GM12878 (cell line): ENCODE results near the gene SH2D2A. TPM values are rescaled to one million over a fixed set of nuclear protein-coding genes. Genes with fewer than 3 reads are reported as not detected.

Experiments used
- ATAC-seq: fragments of 200-7000 bp; cut with Tn5 transposase; 3 replicates; pipeline ENCODE4 v1.9.1; 2020; ENCODE audit warnings: mild to moderate bottlenecking, moderate library complexity
- BruUV-seq: library from RNA; stranded (reverse); fragments of 400-500 nt; replicated peaks from 2 replicates; lab custom pipeline; 2021; lab: Mats Ljungman, UMichigan
- CTCF ChIA-PET: fragments of 300-600 bp; sonication (Branson Sonifier 250); formaldehyde crosslinking; extraction: SDS; loops from one replicate; lab custom pipeline; 2021; ENCODE audit warnings: inconsistent platforms; lab: Yijun Ruan, JAX
- POLR2A ChIA-PET: fragments of 350-600 bp; formaldehyde crosslinking; extraction: SDS; loops from one replicate; lab custom pipeline; 2021; ENCODE audit warnings: inconsistent platforms; lab: Charles Lee
- RAD21 ChIA-PET: fragments of 300-600 bp; sonication (Branson Sonifier 250); formaldehyde crosslinking; loops from one replicate; lab custom pipeline; 2023; ENCODE audit warnings: antibody characterized with exemption; ENCODE audit not compliant: unreplicated experiment; lab: Charles Lee
- SMC1A ChIA-PET: fragments of 300-600 bp; sonication (Branson Sonifier 250); formaldehyde crosslinking; loops from one replicate; lab custom pipeline; 2023; ENCODE audit not compliant: unreplicated experiment, uncharacterized antibody; lab: Charles Lee
- DNase-seq: peaks from one replicate; pipeline ENCODE4 v3.0.0-alpha.2; 2011; ENCODE audit warnings: low read depth, low spot score
- FAIRE-seq: peaks from 3 replicates; lab custom pipeline; 2011; peaks lifted over from hg19 to GRCh38; lab: Jason Lieb, UNC
- H2AFZ ChIP-seq: 2 replicates; pipeline ENCODE4 v1.6.0; 2011; ENCODE audit warnings: low read depth, low read length, control low read depth; ENCODE audit not compliant: control insufficient read depth
- H3K27ac ChIP-seq: 2 replicates; pipeline ENCODE4 v1.5.1; 2011; ENCODE audit warnings: control low read depth; ENCODE audit not compliant: control insufficient read depth, insufficient read depth
- H3K27me3 ChIP-seq, 2 experiments: replicated peaks in 1 of 2; 2 replicates each; pipeline versions ENCODE4 v1.6.0 to v1.6.1; 2011; ENCODE audit warnings: low read length in 1 of 2; ENCODE audit not compliant: control insufficient read depth in 2 of 2, insufficient read depth in 2 of 2
- H3K36me3 ChIP-seq, 2 experiments: 2 replicates each; pipeline ENCODE4 v1.5.1; 2011; ENCODE audit warnings: low read length in 1 of 2; ENCODE audit not compliant: control insufficient read depth in 2 of 2, insufficient read depth in 2 of 2
- H3K4me1 ChIP-seq: 2 replicates; pipeline ENCODE4 v1.6.1; 2011; ENCODE audit warnings: mild to moderate bottlenecking, low read length, moderate library complexity, mixed read lengths; ENCODE audit not compliant: control insufficient read depth, insufficient read depth
- H3K4me2 ChIP-seq: 2 replicates; pipeline ENCODE4 v1.6.0; 2011; ENCODE audit warnings: control low read depth; ENCODE audit not compliant: control insufficient read depth, insufficient read depth
- H3K4me3 ChIP-seq: fragments of 200-600 bp; sonication (generic); 2 replicates; pipeline ENCODE4 v1.5.1; 2016
- H3K79me2 ChIP-seq: 2 replicates; pipeline ENCODE4 v1.6.0; 2011; ENCODE audit warnings: low read length; ENCODE audit not compliant: control insufficient read depth, insufficient read depth
- H3K9ac ChIP-seq: 2 replicates; pipeline ENCODE4 v1.8.0; 2011; ENCODE audit warnings: low read length, control low read depth, mixed read lengths; ENCODE audit not compliant: control insufficient read depth, insufficient read depth
- H3K9me3 ChIP-seq: replicated peaks from 3 replicates; pipeline ENCODE4 v1.5.1; 2011; ENCODE audit warnings: mild to moderate bottlenecking, low read length; ENCODE audit not compliant: control insufficient read depth, insufficient read depth
- H4K20me1 ChIP-seq: 2 replicates; pipeline ENCODE4 v1.6.0; 2011; ENCODE audit not compliant: control insufficient read depth, insufficient read depth
- BHLHE40 ChIP-seq, 2 experiments: fragments of 450-650 bp in 1 of 2; IDR thresholded peaks; 2 replicates each; pipeline ENCODE4 v1.6.1; 2011 to 2017; ENCODE audit warnings: low read depth in 2 of 2, borderline replicate concordance in 1 of 2, improper control_type of control experiment in 1 of 2, low read length in 1 of 2, mild to moderate bottlenecking in 1 of 2
- CBFB ChIP-seq: IDR thresholded peaks from 2 replicates; pipeline ENCODE4 v1.6.1; 2016; ENCODE audit warnings: antibody characterized with exemption, low read depth
- CEBPZ ChIP-seq: fragments of 150-350 bp; IDR thresholded peaks from 2 replicates; pipeline ENCODE4 v1.6.1; 2016; ENCODE audit warnings: low read depth, low read length
- FOS ChIP-seq: IDR thresholded peaks from 3 replicates; pipeline ENCODE4 v1.6.1; 2011; ENCODE audit warnings: borderline replicate concordance; ENCODE audit not compliant: insufficient read length; ENCODE audit errors: extremely low read depth
- HDAC2 ChIP-seq: fragments of 200-600 bp; sonication (generic); IDR thresholded peaks from 2 replicates; pipeline ENCODE4 v1.6.1; 2017
- HSF1 ChIP-seq: fragments of 150-350 bp; IDR thresholded peaks from 2 replicates; pipeline ENCODE4 v1.6.1; 2014; ENCODE audit warnings: mild to moderate bottlenecking, low read depth, low read length
- LARP7 ChIP-seq: fragments of 450-650 bp; IDR thresholded peaks from 2 replicates; pipeline ENCODE4 v1.6.1; 2017; ENCODE audit warnings: mild to moderate bottlenecking
- MYC ChIP-seq: IDR thresholded peaks from 2 replicates; pipeline ENCODE4 v1.6.1; 2011; ENCODE audit warnings: mild to moderate bottlenecking, low read length, moderate library complexity, inconsistent platforms; ENCODE audit not compliant: insufficient read depth, insufficient replicate concordance, insufficient read length, severe bottlenecking
- NFIC ChIP-seq: IDR thresholded peaks from 2 replicates; pipeline ENCODE4 v1.6.1; 2012; ENCODE audit warnings: low read depth, mild to moderate bottlenecking, inconsistent platforms, low read length, moderate library complexity
- PAX8 ChIP-seq: fragments of 450-650 bp; IDR thresholded peaks from 2 replicates; pipeline ENCODE4 v1.6.1; 2017; ENCODE audit warnings: mild to moderate bottlenecking, moderate library complexity
- SUZ12 ChIP-seq: fragments of 200-600 bp; sonication (generic); IDR thresholded peaks from one replicate; pipeline ENCODE4 v1.6.1; 2018; ENCODE audit warnings: antibody characterized with exemption, mild to moderate bottlenecking; ENCODE audit not compliant: unreplicated experiment
- ZNF24 ChIP-seq: fragments of 450-650 bp; IDR thresholded peaks from 2 replicates; pipeline ENCODE4 v1.6.1; 2017; ENCODE audit warnings: antibody characterized with exemption, mild to moderate bottlenecking
- ZZZ3 ChIP-seq: IDR thresholded peaks from 2 replicates; pipeline ENCODE4 v1.6.1; 2011; ENCODE audit warnings: low read depth; ENCODE audit not compliant: control insufficient read depth, insufficient read length
- WGBS: methylation state at CpG from one replicate; pipeline ENCODE4 v1.1.6; 2016; ENCODE audit warnings: low lambda C conversion rate; ENCODE audit not compliant: insufficient replicate concordance, insufficient coverage; ENCODE audit errors: missing lambda C conversion rate; 5-methylcytosine and 5-hydroxymethylcytosine counted together
- in situ Hi-C: fragments of 300-500 bp; cut with MboI; formaldehyde crosslinking; loops from 9 replicates; pipeline ENCODE4 v1.14.3; 2018; ENCODE audit warnings: mixed read lengths
- intact Hi-C: fragments of 100-400 bp; cut with micrococcal nuclease; formaldehyde crosslinking; loops from one replicate; pipeline ENCODE4 v1.14.2; 2022; ENCODE audit not compliant: unreplicated experiment
- polyA plus RNA-seq, 11 experiments: library from polyadenylated mRNA; depleted of rRNA in 4 of 11; unstranded in 6 of 11; stranded (reverse) in 5 of 11; fragments of >200 nt; fragmentation: Nextera tagmentation in 4 of 11; fragmentation: Illumina TruSeq in 1 of 11; extraction: Ambion mirVana in 4 of 11; extraction: Trizol in 1 of 11; gene quantifications; 1 replicate in 1 of 11; 2 replicates in 10 of 11; pipeline versions ENCODE4 v1.2.1 to v1.2.3, GENCODE V29; 2011 to 2016; ENCODE audit warnings: inconsistent platforms in 2 of 11, missing spikeins in 2 of 11, low read depth in 1 of 11
- total RNA-seq, 4 experiments: library from RNA; depleted of rRNA in 3 of 4; stranded (reverse); fragments of >200 nt in 3 of 4; fragmentation: Illumina TruSeq in 1 of 4; extraction: Trizol in 1 of 4; gene quantifications; 2 replicates each; pipeline versions ENCODE4 v1.2.1 to v1.2.3, GENCODE V29; 2013 to 2021

SH2D2A gene
- total and polyA plus RNA-seq, 10 of the 15 experiments (the other 5 are each of a cell fraction or from before 2014, with no cell fraction given), result 0.72 to 15.9 (median 7.0) TPM

- H3K36me3 ChIP-seq, result no peaks in the 10 kb centered on the region
- peaks cover 8 to 9% of the 10 kb centered on the region in 2 experiments; a peak in 3 of 4 replicates for H3K27me3 ChIP-seq
- ChIA-PET POLR2A (no interaction called here), CTCF (interaction anchor here (0.6 kb wide), 1 partner anchor 435 kb away, joined by 3 read pairs; no protein-coding TSS in a partner anchor), RAD21 (interaction anchor here (0.8 kb wide), 1 partner anchor 15 kb away, joined by 6 read pairs; no protein-coding TSS in a partner anchor), SMC1A (no interaction called here)
- no peak overlapping the region for H3K27ac ChIP-seq
- no peaks in the 10 kb centered on the region for H4K20me1 ChIP-seq
- H3K4me2 ChIP-seq, result no peak overlapping the region
- H3K9ac ChIP-seq, result no peak overlapping the region
- H3K9me3 ChIP-seq, result no peaks in the 10 kb centered on the region
- FAIRE-seq (no peak), ATAC-seq (no peak), DNase-seq (no peak)
- no peak overlapping the region for H3K4me3 ChIP-seq
- intact Hi-C loops, result no loop called here
- TF ChIP-seq MYC (no peak), LARP7 (no peak), PAX8 (no peak), ZNF24 (no peak), NFIC (no peak), CBFB (no peak)
- WGBS, result 65% methylated on average over 19 of the region's 19 CpGs
- H3K79me2 ChIP-seq, result no peaks in the 10 kb centered on the region
- H3K4me1 ChIP-seq, result no peaks in the 10 kb centered on the region
- in situ Hi-C loops, result no loop called here
- BruUV-seq, result no TSS peak
- H2AFZ ChIP-seq, result no peak overlapping the region
Measured at GRCh38 chr1:156853761-156854160, 37.1 kb upstream of the SH2D2A start.

- no peak overlapping the region for H3K4me3 ChIP-seq
- no peaks in the 10 kb centered on the region for H3K9me3 ChIP-seq
- in situ Hi-C loops (no loop called here), intact Hi-C loops (no loop called here)
- WGBS, result 22% methylated on average over 9 of the region's 9 CpGs
- H4K20me1 ChIP-seq, result no peaks in the 10 kb centered on the region
- H3K4me2 ChIP-seq, result no peak overlapping the region
- ATAC-seq (no peak), DNase-seq (no peak), FAIRE-seq (no peak)
- no peaks in the 10 kb centered on the region for H3K79me2 ChIP-seq
- POLR2A ChIA-PET, result no interaction called here
- no peak overlapping the region for H2AFZ ChIP-seq
- H3K27me3 ChIP-seq, result peaks cover 0 to 6% of the 10 kb centered on the region in 2 experiments; a peak in 2 of 4 replicates
- H3K27ac ChIP-seq, result no peak overlapping the region
- H3K36me3 ChIP-seq, result no peaks in the 10 kb centered on the region
- BruUV-seq, result no TSS peak
- H3K4me1 ChIP-seq, result no peaks in the 10 kb centered on the region
- RAD21 ChIA-PET, result interaction anchor here (0.6 kb wide), 1 partner anchor 252 kb away, joined by 4 read pairs; no protein-coding TSS in a partner anchor
- SMC1A ChIA-PET, result interaction anchor here (1.4 kb wide), 1 partner anchor 9 kb away, joined by 5 read pairs; the partner anchor contains the start of gene NTRK1
- no peak overlapping the region for H3K9ac ChIP-seq
- CTCF ChIA-PET, result interaction anchor here (1.5 to 2.4 kb wide), 2 partner anchors 14 to 54 kb away, joined by 5 to 11 read pairs; no protein-coding TSS in a partner anchor
- no peak for TF ChIP-seq FOS
- TF ChIP-seq BHLHE40 (IDR thresholded peaks at IDR 0.05; ENCODE audit: borderline replicate concordance in 1 of 2, low read depth in 2 of 2, low read length in 1 of 2), result no peak
- TF ChIP-seq ZNF24, result no peak
- TF ChIP-seq HSF1, result no peak
- TF ChIP-seq ZZZ3, result no peak
- no peak for TF ChIP-seq SUZ12
- TF ChIP-seq HDAC2, result no peak
- TF ChIP-seq CEBPZ, result no peak
Measured at GRCh38 chr1:156852418-156852874, 35.8 kb upstream of the SH2D2A start.
